GM18517 (cell line): Measurements from ENCODE around the gene G6PC3.

Experiments used
- ATAC-seq: cut with Tn5 transposase; IDR thresholded peaks from one replicate; pipeline ENCODE4 v1.9.1; 2021; ENCODE audit warnings: mild to moderate bottlenecking, moderate library complexity; ENCODE audit not compliant: unreplicated experiment

Gene G6PC3

DNA sequence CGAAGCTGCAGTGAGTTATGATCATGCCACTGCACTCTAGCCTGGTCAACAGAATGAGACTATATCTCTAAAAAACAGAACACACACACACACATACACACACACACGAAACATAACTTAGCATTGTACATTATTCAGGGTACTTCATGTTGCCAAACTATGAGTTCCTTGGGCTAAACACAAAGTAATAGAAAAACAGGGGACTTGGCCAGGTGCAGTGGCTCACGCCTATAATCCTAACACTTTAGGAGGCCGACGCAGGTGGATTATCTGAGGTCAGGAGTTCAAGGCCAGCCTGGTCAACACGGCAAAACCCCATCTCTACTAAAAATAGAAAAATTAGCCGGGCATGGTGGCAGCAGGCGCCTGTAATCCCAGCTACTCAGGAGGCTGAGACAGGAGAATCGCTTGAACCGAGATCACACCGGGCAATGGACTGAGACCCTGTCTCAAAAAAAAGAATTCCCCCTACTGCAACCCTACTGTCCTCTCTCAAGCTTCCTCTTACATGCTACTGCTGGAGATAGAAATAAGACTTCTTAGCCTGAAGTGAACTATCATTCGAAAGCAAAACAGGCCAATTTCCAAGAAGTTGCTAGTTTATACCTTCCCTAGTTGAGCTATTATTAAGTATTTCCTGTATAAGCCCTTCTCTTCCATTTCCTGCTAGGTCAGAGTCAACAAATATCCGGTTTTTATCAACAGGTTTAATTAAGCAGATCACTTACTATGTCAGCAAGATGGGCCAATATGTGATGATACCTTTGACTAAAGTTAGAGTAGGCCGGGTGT, 11.2 kb upstream of the G6PC3 start:
- ATAC-seq, result no peak

DNA sequence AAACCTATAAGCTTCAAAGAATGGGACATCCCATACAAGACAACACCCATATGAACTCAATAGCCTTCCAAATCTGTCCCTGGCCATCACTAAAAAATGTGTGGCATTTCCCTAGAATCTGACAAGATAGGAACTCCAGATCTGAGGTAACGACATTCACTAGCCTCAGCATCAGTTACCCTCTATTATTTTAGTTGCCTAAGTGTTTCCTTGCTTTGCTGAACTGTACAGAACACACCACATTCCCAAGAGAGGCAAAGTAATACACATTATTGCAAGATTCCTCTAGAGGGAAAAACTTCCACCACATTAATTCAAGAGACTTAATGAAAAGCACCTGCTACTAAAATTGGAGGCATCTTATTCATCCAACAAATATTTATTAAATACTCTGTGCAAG, 9.1 kb upstream of the G6PC3 start:
- ATAC-seq, result no peak

DNA sequence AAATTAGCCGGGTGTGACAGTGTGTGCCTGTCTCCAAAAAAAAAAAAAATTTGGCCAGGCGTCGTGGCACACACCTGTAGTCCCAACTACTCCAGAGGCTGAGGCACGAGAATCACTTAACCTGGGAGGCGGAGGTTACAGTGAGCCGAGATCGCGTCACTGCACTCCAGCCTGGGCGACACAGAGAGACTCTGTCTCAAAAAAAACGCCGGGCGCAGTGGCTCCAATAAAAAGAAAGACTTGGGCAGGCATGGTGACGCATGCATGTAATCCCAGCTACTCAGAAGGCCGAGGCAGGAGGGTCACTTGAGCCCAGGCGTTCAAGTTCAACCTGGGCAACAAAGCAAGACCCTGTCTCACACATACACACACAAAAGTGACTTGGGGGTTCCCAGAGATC, 7.7 kb upstream of the G6PC3 start:
- ATAC-seq, result no peak

DNA sequence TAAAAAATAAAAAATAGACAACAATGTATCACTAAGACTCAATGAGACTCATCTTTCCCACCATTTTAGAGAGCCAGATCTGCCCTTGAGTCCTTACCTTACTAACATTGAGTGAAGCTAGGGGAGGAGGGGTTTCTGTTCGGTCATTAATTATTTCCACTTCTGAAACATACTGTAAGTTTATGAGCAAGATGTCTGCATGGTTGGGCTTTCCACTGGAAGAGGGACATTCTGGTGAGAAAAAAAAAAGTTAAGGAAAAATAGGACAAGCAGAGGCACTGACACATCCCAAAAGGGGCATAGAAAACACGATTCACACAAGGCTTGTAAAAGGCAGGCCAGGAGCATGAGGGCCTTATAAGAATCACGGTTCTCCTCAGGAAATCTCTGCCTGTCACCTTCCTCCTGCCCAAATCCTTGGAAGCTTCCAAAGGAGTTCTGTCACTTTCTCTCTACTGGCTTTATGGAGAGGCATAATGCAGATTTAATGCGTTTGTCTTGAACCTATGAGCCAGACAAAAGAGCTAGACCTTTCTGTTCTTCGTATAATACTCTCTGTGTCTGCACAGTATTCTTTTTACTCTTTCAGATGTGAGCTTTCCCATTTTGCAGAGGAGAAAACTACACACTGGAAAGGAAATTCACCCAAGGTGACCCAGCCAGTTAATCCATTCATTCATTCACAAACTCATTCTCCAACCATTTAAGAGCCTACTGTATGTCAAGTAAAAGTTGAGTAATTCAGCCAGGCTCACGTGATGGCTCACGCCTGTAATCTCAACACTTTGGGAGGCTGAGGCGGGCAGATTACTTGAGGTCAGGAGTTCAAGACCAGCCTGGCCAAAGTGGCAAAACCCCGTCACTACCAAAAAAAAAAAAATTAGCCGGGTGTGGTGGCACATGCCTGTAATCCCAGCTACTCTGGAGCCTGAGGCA, 6.6 kb upstream of the G6PC3 start:
- no peak for ATAC-seq

DNA sequence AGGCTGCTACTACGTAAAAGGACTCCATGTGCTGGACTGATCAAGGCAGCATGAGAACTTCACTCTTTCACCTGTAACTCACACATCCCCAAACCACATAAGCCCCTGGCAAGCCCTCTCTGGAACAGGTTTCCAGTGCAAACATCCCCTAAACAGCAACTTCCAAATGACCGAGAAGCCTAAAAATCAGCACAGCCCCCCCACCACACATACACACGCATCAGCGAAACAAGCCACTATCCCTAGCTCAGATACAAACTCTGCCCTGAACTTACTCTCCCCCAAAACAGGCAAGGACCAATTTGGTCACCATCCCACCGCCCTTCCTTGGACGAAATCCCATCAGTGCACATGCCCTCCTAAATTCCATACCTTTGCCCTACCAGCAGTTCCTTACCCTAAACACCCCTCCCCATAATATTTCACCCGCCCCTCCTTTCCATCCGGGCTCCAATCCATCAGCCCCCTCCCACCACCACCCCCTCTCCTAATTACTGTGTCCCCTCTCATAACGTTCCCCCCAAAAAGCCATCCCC, 4.8 kb upstream of the G6PC3 start:
- no peak for ATAC-seq

DNA sequence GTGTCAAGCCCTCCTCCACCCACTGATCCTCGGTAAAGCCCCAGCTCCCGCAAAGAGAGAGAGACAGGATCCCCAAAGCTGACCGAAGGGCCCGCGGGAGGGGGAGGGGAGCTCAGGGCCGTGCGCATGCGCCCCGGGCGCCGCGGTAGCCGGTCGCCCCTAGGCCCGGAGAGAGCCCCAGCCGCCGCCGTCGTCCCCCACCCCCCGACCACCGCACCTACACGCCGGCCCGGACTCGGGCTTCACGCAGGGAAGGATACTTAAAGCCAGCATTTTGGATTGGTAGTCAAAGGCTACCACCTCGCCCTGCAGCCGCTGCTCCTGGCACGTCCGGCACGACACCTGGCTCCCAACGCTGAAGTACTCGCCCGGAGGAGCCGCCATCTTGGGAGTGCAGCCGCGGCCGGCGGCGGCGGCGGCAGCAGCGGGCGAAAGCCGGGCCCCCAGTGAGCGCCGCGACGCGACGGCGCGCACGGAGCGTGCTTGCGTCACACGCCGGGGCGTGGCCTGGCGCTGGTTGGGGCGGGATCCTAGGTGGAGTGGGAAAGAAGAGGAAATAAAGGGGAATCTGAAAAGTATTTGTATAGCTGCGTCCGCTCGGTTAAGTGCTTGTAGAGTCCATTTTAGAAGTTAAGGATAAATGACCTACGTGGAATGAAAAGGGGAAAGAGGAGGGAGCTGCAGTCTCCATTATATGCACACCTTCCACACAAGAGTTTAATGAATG, 4.2 kb upstream of the G6PC3 start, which contains the start of gene LSM12:
LSM12 (minus strand) TSS at position 468 of the 727 bp plus-strand sequence; CDS start at position 384, 84 bp downstream.
- peak; percentile 51 for ATAC-seq

DNA sequence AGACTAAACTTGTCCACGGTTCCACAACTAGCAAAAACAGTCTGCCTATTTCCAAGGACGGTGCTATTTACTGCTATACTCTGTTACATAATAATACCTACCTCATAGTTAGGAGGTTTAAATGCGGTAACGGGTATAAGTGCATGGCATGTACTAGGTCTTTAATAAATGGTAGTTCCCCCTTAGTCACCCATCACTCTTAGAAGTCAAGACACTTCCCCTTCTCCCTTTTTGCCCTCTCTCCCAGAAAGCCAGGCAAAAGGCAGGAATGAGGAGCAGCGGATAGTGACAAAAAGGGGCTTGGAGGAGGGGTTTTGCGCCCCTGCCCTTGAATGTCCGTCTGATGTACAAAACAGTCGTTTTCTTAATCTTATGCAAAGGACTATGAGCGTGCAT, 3.0 kb upstream of the G6PC3 start:
- no peak for ATAC-seq

DNA sequence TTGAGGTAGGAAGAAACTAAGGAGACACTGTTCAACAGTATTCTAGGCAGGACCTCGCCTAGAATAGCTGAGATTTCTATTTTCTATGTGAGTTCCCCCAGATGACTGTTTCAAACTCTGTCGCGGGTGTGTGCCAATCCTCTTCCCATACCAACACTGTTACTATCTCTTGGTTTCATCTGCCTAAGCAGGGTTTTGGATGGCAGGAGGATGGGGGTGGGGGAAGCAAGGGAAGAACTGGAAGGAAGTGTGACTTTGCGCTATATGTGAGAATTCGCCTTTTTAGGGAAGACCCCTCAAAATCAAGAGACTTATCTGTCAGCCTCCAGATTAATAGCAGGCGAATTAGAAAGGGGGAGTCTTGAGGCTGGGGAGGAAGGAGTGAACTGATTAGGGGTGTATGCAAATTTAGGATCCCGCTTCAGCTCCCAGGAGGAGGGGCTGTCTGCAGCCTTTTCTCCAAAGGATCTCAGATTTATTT, 521 bp upstream of the G6PC3 start:
- peak; percentile 7 for ATAC-seq

DNA sequence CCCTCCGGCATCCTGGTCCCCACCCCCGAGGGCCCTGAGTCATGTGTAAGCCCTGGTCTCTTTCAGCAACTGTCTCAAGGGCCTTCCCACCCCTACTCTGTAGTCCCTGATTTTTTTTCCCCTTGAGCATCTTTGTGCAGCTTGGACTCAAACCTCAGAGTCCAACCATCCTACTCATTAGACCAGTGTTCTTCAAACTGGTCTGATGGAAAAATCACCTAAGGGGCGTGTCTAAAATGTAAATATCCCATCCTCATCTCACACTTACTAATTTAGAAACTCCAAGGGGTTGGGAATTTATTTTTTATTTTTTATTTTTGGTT, 624 bp downstream of the G6PC3 start:
- peak; percentile 28 for ATAC-seq

DNA sequence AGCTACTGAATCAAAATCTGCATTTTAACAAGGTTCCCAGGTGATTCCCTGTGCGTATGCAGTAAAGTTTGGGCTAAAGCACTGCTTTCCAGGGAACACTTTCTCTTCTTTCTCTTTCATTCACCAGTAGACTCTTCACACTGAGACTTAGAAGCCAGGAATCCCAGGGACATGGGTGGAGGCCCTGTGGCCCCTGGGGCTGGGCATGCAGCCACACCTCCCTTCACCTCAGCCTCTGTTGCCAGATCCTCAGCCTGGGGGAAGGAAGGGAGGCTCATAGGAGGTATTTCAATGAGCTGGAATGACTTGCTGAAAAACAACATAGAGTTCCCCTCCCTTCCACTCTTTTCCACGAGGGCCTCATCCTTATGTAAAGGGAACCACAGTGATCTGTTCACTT, 1.2 kb downstream of the G6PC3 start:
- no peak for ATAC-seq

DNA sequence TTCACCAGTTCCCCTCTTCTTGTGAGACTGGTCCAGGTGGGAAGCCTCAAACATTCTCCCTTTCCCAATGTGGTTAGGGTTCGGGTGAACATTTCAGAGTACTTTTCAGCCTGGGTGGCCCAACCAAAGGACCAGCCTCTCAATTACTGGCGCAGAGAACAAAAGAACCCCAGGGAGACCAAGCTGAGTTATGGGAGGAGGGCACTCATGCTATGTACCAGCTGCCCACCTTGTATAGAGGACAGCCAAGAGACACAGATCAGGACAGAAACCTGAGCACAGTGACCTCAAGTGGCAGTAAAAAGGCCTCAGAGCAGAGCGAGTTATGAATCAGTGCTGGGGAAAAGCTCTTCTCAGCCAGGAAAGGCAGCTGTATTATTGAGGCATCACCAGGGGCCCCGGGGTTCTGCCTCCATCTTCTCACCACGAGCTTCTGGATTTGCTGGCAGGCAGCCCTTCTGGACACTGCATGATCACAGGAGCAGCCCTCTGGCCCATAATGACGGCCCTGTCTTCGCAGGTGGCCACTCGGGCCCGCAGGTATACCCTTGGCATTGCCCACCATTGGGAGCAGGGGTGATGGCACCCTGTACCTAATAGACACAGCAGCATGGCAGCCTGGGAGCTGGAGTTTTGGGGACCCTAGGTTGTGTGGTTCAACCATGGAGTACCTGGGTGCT, 3.8 kb downstream of the G6PC3 start:
- ATAC-seq, result no peak

DNA sequence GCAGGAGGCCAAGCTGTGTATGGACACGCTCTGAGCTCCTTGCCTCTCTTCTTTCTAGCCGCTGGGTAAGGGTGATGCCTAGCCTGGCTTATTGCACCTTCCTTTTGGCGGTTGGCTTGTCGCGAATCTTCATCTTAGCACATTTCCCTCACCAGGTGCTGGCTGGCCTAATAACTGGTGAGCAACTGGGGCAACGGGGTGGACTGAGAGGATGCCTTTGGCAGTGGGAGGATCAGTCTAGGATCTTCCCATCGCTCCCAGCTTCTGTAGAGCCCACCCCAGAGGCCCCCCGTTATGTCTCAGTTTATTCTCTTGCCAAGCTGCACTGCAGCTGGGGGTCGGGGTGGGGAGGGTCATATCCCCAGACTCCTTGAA, 4.4 kb downstream of the G6PC3 start:
- ATAC-seq, result no peak

DNA sequence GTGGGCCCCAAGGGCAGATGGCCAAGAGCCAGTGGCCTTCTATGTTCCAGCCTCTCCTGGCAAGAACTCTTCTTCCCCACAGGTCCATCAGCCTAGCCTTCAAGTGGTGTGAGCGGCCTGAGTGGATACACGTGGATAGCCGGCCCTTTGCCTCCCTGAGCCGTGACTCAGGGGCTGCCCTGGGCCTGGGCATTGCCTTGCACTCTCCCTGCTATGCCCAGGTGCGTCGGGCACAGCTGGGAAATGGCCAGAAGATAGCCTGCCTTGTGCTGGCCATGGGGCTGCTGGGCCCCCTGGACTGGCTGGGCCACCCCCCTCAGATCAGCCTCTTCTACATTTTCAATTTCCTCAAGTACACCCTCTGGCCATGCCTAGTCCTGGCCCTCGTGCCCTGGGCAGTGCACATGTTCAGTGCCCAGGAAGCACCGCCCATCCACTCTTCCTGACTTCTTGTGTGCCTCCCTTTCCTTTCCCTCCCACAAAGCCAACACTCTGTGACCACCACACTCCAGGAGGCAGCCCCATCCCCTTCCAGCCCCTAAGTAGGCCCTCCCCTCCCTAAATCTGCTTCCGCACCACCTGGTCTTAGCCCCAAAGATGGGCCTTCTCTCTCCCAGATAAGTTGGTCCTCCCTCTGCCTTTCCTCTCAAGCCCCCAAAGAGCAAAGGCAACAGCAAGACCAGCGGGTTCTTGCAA, 5.2 kb downstream of the G6PC3 start:
- no peak for ATAC-seq

DNA sequence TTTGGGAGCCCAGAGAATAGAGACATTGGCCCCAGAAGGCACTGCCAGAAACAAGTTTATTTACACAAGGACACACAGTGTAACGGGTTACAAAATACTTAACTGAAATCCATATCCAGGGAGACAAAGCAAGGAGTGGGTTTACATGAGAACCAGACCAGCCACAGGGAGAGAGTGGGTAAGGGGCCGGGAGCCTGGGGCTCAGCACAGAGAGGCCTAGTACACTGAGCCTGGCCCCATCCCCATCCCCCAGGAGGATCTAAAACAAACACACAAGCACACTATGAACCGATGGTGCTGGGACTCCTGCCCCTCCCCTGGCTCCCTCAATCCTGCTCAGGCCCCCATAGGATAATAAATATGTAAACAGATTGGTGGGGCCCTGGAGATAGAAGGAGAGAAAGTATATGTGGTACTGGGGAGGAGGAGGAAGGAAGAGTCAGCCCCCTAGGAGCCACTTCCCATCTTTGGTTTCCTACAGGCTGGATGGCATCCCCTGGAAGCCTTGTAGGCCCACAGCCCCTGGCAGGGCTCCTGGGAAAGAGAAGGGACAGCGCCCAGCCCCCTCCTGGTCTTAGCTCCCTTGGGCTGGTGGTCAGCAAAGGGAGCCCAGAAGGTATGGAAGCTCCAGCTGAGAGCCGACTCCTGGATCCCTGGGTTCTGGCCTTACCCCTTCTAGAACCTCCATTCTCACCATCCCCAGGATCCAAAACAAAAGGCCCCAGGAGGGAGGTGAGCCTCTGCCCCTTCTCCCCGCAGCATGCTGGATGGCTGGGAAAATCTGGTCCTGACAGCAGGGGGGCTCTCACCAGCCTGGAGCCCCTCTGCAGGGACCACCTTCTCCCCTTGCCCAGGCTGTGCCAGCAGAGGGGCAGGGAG, 6.4 kb downstream of the G6PC3 start:
- no peak for ATAC-seq

DNA sequence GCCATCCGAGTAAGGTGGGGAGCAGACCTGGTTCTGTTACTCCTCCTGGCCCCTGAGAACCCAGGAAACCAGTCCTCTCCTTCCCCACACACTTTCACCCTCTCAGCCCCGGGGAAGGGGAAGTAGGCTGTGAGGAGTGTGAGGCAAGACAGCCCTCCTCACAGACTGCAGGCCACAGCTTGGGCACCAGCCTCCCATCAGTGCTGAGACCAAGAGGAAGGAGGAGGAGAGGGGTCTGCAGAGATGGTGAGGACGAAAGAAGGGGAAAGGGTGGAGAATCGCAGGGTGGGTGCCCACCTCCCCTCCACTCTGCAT, 7.0 kb downstream of the G6PC3 start:
- ATAC-seq, result no peak

DNA sequence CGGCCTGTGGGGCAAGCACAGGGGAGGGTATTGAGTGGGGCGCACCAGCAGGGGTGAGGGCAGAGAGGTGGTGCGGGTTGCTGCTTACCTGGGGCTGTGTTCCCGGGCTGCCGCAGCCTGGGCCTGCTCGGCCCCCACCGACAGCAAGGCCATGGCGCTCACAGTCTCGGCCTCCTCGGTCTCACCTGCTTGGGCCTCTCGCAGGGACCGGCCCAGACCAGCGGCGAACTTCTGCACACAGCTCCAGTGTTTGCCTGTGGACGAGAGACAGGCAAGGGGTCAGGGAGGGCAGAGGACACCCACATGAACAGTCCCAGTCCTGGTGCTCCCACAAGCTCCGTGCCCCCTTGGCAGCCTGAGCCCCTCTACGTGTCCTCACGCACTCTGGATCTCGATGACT, 7.9 kb downstream of the G6PC3 start:
- ATAC-seq, result no peak

DNA sequence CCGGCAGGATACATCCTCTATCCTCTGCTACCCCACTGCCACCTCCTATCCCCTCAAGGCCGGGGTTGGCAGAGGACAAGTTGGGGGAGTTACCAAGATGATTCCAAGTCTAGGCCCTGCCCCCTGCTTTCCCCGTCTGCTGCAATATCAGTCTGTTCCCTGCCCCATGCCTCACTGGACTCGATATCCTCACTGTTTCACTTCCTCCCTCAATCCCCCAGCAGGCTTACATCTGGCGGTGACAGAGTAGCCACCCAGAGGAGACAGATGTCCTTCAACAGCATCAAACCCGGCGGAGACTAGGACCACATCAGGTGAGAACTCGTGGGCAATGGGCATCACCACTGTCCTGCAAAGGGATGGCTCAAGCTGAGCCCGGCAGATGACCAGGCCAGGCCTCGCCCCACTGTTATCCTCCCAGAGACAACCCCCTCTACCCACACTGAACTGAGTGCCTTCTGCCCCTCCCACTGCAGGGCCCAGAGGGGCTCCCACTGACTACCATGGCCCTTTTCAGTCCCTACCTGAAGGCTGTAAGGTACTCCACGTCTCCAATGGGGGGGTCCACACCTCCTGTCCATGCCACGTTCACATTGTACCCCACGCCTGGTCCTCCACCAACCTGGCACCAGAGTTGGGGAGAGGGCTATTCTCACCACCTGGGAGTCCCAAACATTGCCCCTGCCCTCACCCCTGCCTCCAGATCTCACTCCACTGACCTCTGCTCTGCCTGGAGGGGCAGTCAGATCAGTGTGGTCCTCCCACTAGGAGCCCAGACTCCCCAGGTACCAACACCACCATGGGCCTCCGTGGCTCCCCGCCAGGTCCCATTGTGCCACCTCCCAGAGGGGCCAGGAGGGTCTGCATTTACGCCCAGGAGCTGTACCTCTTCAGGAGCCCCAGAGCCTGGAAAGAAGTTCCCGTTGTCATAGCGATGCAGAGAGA, 9.6 kb downstream of the G6PC3 start:
- no peak for ATAC-seq

DNA sequence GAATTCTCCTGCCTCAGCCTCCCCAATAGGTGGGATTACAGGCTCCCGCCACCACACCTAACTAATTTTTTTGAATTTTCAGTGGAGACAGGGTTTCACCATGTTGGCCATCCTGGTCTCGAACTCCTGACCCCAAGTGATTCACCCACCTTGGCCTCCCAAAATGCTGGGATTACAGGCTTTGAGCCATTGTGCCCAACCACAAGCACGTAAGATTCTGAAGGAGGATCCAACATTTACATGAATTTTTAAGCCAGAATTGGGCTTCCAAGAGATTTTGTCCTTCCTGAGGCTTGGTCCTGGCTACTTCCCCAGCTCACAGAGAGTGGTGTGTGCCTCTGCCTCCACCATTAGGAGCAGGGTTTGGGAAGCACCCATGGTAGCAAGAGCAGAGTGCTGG, 11.1 kb downstream of the G6PC3 start:
- ATAC-seq, result no peak
